WTC11 (cell line): ENCODE measurements around the gene TAF7L.

Source experiments
- AFF4 ChIP-seq: sonication (generic); formaldehyde crosslinking; IDR thresholded peaks from 2 replicates; pipeline ENCODE4 v1.8.1; 2023; ENCODE audit warnings: mild to moderate bottlenecking, missing genetic modification reagents, borderline replicate concordance
- ATF1 ChIP-seq: sonication (generic); formaldehyde crosslinking; IDR thresholded peaks from 2 replicates; pipeline ENCODE4 v1.8.1; 2023; ENCODE audit warnings: mild to moderate bottlenecking, moderate library complexity, missing genetic modification reagents
- ATF2 ChIP-seq: sonication (generic); formaldehyde crosslinking; IDR thresholded peaks from 2 replicates; pipeline ENCODE4 v1.8.1; 2022; ENCODE audit warnings: low read depth, missing genetic modification reagents, borderline replicate concordance
- ATF3 ChIP-seq: sonication (generic); formaldehyde crosslinking; conservative IDR thresholded peaks from 2 replicates; pipeline ENCODE4 v1.8.1; 2022; ENCODE audit warnings: mild to moderate bottlenecking, missing genetic modification reagents
- CREM ChIP-seq: sonication (generic); formaldehyde crosslinking; IDR thresholded peaks from 2 replicates; pipeline ENCODE4 v1.8.1; 2022; ENCODE audit warnings: mild to moderate bottlenecking, missing genetic modification reagents, moderate library complexity
- CTCF ChIP-seq: fragments of 200-600 bp; IDR thresholded peaks from 2 replicates; pipeline ENCODE4 v1.8.0; 2022; ENCODE audit warnings: antibody characterized with exemption
- FOXJ3 ChIP-seq: sonication (generic); formaldehyde crosslinking; IDR thresholded peaks from 2 replicates; pipeline ENCODE4 v1.9.0; 2021; ENCODE audit warnings: missing genetic modification reagents, mild to moderate bottlenecking, borderline replicate concordance
- MAX ChIP-seq: sonication (generic); formaldehyde crosslinking; IDR thresholded peaks from 2 replicates; pipeline ENCODE4 v1.8.0; 2022; ENCODE audit warnings: mild to moderate bottlenecking, missing genetic modification reagents
- MLX ChIP-seq: sonication (generic); formaldehyde crosslinking; IDR thresholded peaks from 2 replicates; pipeline ENCODE4 v1.8.1; 2023; ENCODE audit warnings: mild to moderate bottlenecking, missing genetic modification reagents, moderate library complexity
- MXD4 ChIP-seq: fragments of 250-450 bp; sonication (Bioruptor Pico); IDR thresholded peaks from 2 replicates; pipeline ENCODE4 v1.8.0; 2021; ENCODE audit warnings: mild to moderate bottlenecking, moderate library complexity, borderline replicate concordance
- TEAD1 ChIP-seq: sonication (generic); formaldehyde crosslinking; IDR thresholded peaks from 2 replicates; pipeline ENCODE4 v1.8.0; 2022; ENCODE audit warnings: mild to moderate bottlenecking, missing genetic modification reagents
- USF2 ChIP-seq: sonication (generic); formaldehyde crosslinking; IDR thresholded peaks from 2 replicates; pipeline ENCODE4 v1.8.1; 2023; ENCODE audit warnings: mild to moderate bottlenecking, missing genetic modification reagents, moderate library complexity

- TF ChIP-seq TEAD1 (CRISPR knock-in tag): no peak
- TF ChIP-seq ATF2: no peak
- no peak for TF ChIP-seq ATF1 (CRISPR knock-in tag)
- no peak for TF ChIP-seq USF2 (CRISPR knock-in tag)
- TF ChIP-seq FOXJ3 (CRISPR knock-in tag): no peak
- TF ChIP-seq MXD4 (CRISPR knock-in tag): no peak
- TF ChIP-seq ATF3 (CRISPR knock-in tag): no peak
- TF ChIP-seq CTCF: no peak
- no peak for TF ChIP-seq CREM
- no peak for TF ChIP-seq MAX (CRISPR knock-in tag)
- no peak for TF ChIP-seq AFF4 (CRISPR knock-in tag)
- no peak for TF ChIP-seq MLX
Observed at GRCh38 chrX:101290957-101291603, at the start of gene TAF7L.
